ENCODE results near the gene CAMK2D. TPM values are rescaled to one million over a fixed set of nuclear protein-coding genes. Genes with fewer than 3 reads are reported as not detected.

CAMK2D gene
- total RNA-seq, 1 experiment from 2014 or later: 9.0 TPM

GRCh38 chr4:113810906-113811305, 49.4 kb upstream of the CAMK2D start:
- H2BK120ac ChIP-seq (ENCODE audit: low read depth, low read length, poor library complexity, severe bottlenecking): no peak overlapping the region
- H3K27me3 ChIP-seq (ENCODE audit: insufficient read depth, low read length): no peaks in the 10 kb centered on the region
- Mint-ChIP-seq H3K4me3 (no peak overlapping the region), H3K36me3 (ENCODE audit: insufficient read depth in 1 of 3, low read depth in 3 of 3) (no peaks in the 10 kb centered on the region), H3K4me1 (no peaks in the 10 kb centered on the region), H3K9me3 (no peaks in the 10 kb centered on the region), H3K27ac (no peak overlapping the region), H3K27me3 (ENCODE audit: low read depth) (no peaks in the 10 kb centered on the region)
- no peak overlapping the region for H3K14ac ChIP-seq (ENCODE audit: insufficient read depth, low read length)
- H3K79me2 ChIP-seq (ENCODE audit: insufficient read depth, low read length): no peaks in the 10 kb centered on the region
- H3K56ac ChIP-seq (ENCODE audit: insufficient read length, low read depth, low read length): no peak overlapping the region
- H3K79me1 ChIP-seq (ENCODE audit: insufficient read depth, low read depth, low read length, poor library complexity, severe bottlenecking): no peaks in the 10 kb centered on the region
- H2AK5ac ChIP-seq (ENCODE audit: insufficient read length, low read length): no peak overlapping the region
- H3K9ac ChIP-seq (ENCODE audit: extremely low read depth, insufficient read length, low read length): no peak overlapping the region
- H2AFZ ChIP-seq (ENCODE audit: low read length): no peak overlapping the region
- WGBS (ENCODE audit: extremely low coverage, insufficient read length, low lambda C conversion rate): no CpG with 5 or more reads among the region's 2 CpGs
- H3T11ph ChIP-seq (ENCODE audit: low read length): no peak overlapping the region
- H3K27ac ChIP-seq (ENCODE audit: insufficient read length, low read depth, low read length): no peak overlapping the region
- DNase-seq: no peak
- H3K4me2 ChIP-seq (ENCODE audit: insufficient read depth, insufficient read length, low read length): no peak overlapping the region
- H3K18ac ChIP-seq (ENCODE audit: insufficient read length, low read depth, low read length): no peak overlapping the region
- no peak overlapping the region for H2BK20ac ChIP-seq (ENCODE audit: low read depth, low read length, poor library complexity, severe bottlenecking)
- H4K8ac ChIP-seq (replicated peaks; ENCODE audit: insufficient read length, low read depth, low read length): no peak overlapping the region
- H4K5ac ChIP-seq (ENCODE audit: insufficient read length, low read depth, low read length): no peak overlapping the region
- H3K23ac ChIP-seq (ENCODE audit: insufficient read length, low read depth, low read length): no peak overlapping the region
- no peak overlapping the region for H2BK5ac ChIP-seq (ENCODE audit: insufficient read length, low read length)
- H4K91ac ChIP-seq (ENCODE audit: insufficient read length, low read depth, low read length): no peak overlapping the region
- H2BK12ac ChIP-seq (ENCODE audit: insufficient read length, low read depth, low read length): no peak overlapping the region
- H4K20me1 ChIP-seq (ENCODE audit: control insufficient read depth, insufficient read depth, insufficient read length): no peaks in the 10 kb centered on the region
- no peaks in the 10 kb centered on the region for H3K9me3 ChIP-seq (ENCODE audit: control insufficient read depth, low read depth, low read length)
- no peak overlapping the region for H3K4ac ChIP-seq (ENCODE audit: low read depth, low read length)
- TF ChIP-seq CTCF (conservative IDR thresholded peaks at IDR 0.05): no peak
- no peaks in the 10 kb centered on the region for H3K23me2 ChIP-seq (ENCODE audit: insufficient read length, low read depth, low read length, poor library complexity, severe bottlenecking)
- no peaks in the 10 kb centered on the region for H3K4me1 ChIP-seq (ENCODE audit: insufficient read depth, low read length)
- no peak overlapping the region for H2BK15ac ChIP-seq (ENCODE audit: low read depth, low read length)
